Measurements from ENCODE around the gene FILIP1.

Gene FILIP1

DNA sequence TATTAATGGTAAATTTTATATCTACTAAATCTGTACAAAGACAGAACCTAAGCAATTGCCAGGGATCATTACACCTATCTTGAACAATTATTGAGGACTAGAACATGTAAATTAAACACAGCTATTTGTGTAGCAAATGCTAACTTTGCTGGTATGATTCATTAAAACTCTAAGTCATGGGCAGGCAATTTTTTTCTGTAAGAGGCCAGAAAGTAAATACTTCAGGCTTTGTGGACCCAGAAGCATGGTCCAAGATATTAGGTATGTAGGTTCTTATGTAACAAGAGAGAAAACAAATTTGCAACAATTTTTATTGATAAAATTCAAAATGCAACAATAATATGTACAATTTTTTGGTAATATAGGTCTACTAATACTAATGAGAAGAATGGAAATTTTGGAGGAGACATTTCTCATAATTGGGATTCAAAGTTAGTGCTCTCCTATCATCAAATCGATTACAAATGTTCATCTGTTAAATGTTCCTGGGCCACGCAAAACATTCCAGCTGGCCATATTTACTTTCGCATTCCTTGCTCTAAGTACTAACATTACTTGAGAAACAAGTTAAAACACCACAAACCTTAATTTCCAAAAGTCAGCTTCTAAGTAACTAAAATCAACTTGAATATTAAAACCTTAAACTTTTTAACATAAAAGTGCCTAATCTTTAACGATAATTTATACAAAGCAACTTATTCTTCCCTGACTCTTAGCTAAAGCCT, 213.3 kb downstream of the FILIP1 start:
- H3K9me3 Mint-ChIP-seq, result no peaks in the 10 kb centered on the region
- no peak overlapping the region for H3K4me3 Mint-ChIP-seq
- peaks cover 51% of the 10 kb centered on the region for H3K4me1 Mint-ChIP-seq
- H3K36me3 Mint-ChIP-seq (ENCODE audit: insufficient read depth), result peaks cover 3% of the 10 kb centered on the region
- DNase-seq (ENCODE audit: low spot score in 2 of 2) (no peak), ATAC-seq (replicated peaks; ENCODE audit: extremely low read depth, poor library complexity, severe bottlenecking) (no peak)
- H3K27me3 Mint-ChIP-seq, result no peaks in the 10 kb centered on the region
- peak overlapping the region; percentile 17 for H3K27ac Mint-ChIP-seq (ENCODE audit: low read depth)

DNA sequence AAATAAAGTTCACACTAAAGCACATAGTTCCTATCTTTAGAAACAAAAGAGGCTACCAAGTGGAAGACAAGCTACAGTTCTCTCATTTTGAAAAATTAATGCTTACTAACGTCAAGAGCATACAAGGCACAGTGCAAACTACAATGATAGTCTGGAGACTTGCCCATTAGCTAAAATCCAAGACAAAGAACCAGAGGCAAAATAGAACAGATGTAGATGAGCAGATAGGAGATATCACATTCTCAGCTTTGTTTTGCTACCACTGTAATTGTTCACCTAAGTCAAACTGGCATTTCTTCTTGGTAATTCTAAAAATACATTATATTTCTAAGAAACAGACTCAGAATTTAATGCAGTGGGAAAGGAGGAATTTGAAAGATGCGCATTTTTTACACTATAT, 214.2 kb downstream of the FILIP1 start:
- no peak overlapping the region for H3K4me3 Mint-ChIP-seq
- no peak for ATAC-seq (replicated peaks; ENCODE audit: extremely low read depth, poor library complexity, severe bottlenecking)
- no peak for DNase-seq (ENCODE audit: low spot score in 2 of 2)
- peaks cover 6% of the 10 kb centered on the region for H3K36me3 Mint-ChIP-seq (ENCODE audit: insufficient read depth)
- H3K4me1 Mint-ChIP-seq, result peaks cover 57% of the 10 kb centered on the region
- no peaks in the 10 kb centered on the region for H3K27me3 Mint-ChIP-seq
- H3K9me3 Mint-ChIP-seq, result no peaks in the 10 kb centered on the region
- H3K27ac Mint-ChIP-seq (ENCODE audit: low read depth), result peak overlapping the region; percentile 17

DNA sequence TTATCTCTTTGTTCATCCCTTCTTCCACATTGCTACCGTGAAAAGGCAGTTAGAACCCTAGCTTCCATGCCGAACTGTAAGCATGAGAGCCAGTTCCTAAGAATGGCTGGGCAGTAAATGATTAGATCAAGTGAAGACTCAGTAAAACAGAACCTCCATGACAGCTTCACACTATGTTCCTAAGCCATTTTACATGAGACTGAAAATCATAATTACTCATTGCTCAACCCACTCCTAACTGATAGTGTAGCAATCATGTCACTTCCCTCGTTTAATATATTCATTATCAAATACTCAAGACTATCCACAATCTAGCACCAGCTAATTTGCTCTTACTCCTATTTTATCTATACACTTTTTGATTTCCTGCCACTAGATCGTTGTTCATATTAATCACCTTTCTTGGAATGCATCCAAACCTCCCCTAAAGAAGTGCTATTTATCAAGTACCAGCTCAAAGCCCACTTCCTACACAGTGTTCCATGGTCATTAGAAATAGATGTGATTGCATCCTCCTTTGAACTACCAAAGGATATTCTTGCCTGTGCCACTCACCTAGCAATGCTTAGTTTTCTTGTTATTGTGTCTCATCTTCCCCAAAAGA, 215.0 kb downstream of the FILIP1 start:
- Mint-ChIP-seq H3K9me3 (no peaks in the 10 kb centered on the region), H3K4me3 (no peak overlapping the region), H3K4me1 (peaks cover 66% of the 10 kb centered on the region), H3K27me3 (no peaks in the 10 kb centered on the region), H3K27ac (ENCODE audit: low read depth) (peak overlapping the region; percentile 26), H3K36me3 (ENCODE audit: insufficient read depth) (peaks cover 8% of the 10 kb centered on the region)
- DNase-seq (ENCODE audit: low spot score in 2 of 2), result no peak
- ATAC-seq (replicated peaks; ENCODE audit: extremely low read depth, poor library complexity, severe bottlenecking), result no peak

DNA sequence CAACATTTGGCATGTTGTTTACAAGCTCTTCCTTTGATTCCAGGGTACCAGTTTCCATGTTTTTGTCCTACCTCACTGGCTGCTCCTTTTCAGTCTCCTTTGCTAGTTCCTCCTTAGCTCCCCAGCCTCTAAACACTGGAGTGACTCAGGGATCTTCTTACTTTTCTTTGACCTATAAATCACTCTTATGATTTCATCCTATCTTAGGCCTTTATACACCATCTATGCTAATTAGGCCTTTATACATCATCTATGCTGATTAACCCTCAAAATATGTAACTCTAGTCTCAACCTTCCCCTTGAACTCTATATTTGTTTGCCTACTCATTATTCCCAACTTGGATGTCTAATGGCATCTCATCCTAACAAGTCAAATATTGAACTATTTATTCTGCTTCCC, 218.5 kb downstream of the FILIP1 start:
- peaks cover 8% of the 10 kb centered on the region for H3K36me3 Mint-ChIP-seq (ENCODE audit: insufficient read depth)
- ATAC-seq (replicated peaks; ENCODE audit: extremely low read depth, poor library complexity, severe bottlenecking) (no peak), DNase-seq (ENCODE audit: low spot score in 2 of 2) (no peak)
- peaks cover 65% of the 10 kb centered on the region for H3K4me1 Mint-ChIP-seq
- H3K27ac Mint-ChIP-seq (ENCODE audit: low read depth), result peak overlapping the region; percentile 2
- no peaks in the 10 kb centered on the region for H3K27me3 Mint-ChIP-seq
- H3K9me3 Mint-ChIP-seq, result no peaks in the 10 kb centered on the region
- H3K4me3 Mint-ChIP-seq, result no peak overlapping the region

DNA sequence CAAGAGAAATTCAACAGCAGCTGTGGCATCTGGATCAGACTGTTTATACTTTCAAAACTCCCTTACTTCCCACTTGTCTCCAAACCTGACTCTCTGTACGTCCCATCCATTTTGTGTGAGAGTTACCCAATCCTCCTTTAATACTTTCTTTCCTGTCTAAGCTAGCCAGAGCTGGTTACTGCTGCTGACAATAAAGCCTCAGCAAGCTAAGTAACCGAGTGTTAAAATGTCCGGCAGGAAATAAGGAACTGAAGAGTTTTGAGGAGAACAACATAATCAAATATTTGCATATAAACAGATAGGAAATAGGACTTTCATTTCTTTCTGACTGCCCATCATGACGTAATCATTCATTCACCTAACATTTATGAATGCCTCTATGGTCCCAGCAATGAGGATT, 220.6 kb downstream of the FILIP1 start:
- Mint-ChIP-seq H3K27ac (ENCODE audit: low read depth) (no peak overlapping the region), H3K9me3 (no peaks in the 10 kb centered on the region), H3K4me1 (peaks cover 56% of the 10 kb centered on the region), H3K4me3 (no peak overlapping the region), H3K36me3 (ENCODE audit: insufficient read depth) (peaks cover 5% of the 10 kb centered on the region), H3K27me3 (no peaks in the 10 kb centered on the region)
- DNase-seq (ENCODE audit: low spot score in 2 of 2), result no peak
- no peak for ATAC-seq (replicated peaks; ENCODE audit: extremely low read depth, poor library complexity, severe bottlenecking)

DNA sequence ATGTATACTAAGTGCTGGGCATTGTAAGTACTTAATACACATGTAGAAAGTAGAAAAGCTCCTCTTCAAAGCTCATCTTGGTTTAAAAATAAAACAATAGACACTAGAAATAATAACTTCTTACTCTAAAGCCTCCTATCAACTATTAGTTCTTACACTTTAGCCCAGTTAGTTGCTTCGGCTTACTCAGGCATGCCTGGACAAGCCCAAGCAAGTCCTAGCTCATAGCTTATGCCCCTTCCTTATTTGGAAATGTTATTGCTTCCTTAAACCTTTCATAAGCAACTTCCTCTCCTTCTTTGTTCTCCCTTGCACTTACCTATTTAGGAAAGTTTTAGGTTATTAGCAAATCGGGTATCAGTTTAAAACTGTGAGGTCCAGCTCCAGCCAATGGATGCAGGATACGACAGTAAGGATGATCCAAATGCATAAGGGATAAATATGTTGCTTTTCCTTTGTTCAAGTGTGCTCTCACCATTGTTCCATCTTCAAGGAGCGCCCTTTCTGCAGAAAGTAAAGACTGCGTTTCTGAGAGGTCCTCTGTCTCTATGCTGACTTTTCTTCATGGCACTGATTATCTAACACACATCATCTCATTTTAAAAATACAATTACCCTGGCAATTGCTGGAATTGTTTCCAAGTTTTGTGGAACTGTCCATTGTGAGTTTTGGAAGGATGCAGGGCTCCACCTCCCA, 221.3 kb downstream of the FILIP1 start:
- Mint-ChIP-seq H3K9me3 (no peaks in the 10 kb centered on the region), H3K27ac (ENCODE audit: low read depth) (no peak overlapping the region), H3K4me1 (peaks cover 54% of the 10 kb centered on the region), H3K27me3 (no peaks in the 10 kb centered on the region), H3K4me3 (no peak overlapping the region), H3K36me3 (ENCODE audit: insufficient read depth) (peaks cover 5% of the 10 kb centered on the region)
- DNase-seq (ENCODE audit: low spot score in 2 of 2) (no peak), ATAC-seq (replicated peaks; ENCODE audit: extremely low read depth, poor library complexity, severe bottlenecking) (no peak)

DNA sequence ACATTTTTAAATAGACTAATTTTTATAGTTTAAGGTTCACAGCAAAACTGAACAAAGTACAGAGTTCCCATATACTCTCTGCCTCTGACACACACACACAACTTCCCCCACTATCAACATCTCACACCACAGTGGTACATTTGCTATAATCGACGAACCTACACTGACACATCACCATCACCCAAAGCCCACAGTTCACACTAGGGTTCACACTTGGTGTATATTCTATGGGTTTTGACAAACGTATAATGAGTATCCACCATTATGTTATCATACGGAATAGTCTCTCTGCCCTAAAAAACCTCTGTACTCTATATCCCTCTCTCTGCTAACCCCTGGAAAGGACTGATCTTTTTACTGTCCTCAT, 224.6 kb downstream of the FILIP1 start:
- DNase-seq (ENCODE audit: low spot score in 2 of 2) (no peak), ATAC-seq (replicated peaks; ENCODE audit: extremely low read depth, poor library complexity, severe bottlenecking) (peak; percentile 48)
- Mint-ChIP-seq H3K36me3 (ENCODE audit: insufficient read depth) (peaks cover 9% of the 10 kb centered on the region), H3K27ac (ENCODE audit: low read depth) (peak overlapping the region; percentile 35), H3K4me3 (no peak overlapping the region), H3K4me1 (peaks cover 24% of the 10 kb centered on the region), H3K9me3 (no peaks in the 10 kb centered on the region), H3K27me3 (no peaks in the 10 kb centered on the region)

DNA sequence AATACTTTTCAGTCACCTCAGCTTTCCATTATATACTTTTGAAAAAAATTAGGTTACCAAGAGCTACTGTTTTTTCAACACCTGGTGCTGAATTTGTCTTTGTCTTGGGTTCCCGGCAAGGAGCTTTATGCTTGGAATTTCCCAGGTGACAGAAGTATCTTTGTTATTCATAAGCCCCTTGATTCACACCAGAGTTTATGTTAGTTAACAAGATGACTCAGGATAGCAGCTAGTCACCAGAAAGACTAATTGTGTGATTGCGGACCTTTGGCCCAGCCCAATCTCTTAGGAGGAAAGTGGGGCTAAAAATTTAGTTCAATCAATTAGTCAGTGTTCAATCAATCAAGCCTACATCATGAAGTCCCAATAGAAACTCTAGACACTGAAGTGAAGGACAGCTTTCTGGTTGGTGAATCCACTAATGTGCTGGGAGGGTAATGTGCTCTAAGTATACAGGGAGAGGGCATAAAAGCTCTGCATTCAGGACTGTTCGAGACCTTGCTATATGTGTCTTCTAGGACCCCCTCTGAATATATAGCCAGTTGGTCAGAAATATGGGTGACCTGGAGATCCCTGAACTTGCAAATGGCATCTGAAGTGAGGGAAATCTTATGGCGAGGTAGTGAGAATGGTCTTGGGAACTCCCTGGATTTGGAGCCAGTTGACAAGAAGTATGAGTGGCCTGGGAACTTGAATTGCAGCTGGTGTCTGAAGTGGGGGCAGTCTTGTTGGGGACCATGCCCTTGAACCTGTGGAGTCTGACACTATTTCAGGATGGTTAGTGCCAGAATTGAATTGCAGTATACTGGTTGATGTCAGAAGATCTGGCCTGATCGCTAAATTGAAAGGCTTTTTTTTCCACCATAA, 225.2 kb downstream of the FILIP1 start:
- no peak for DNase-seq (ENCODE audit: low spot score in 2 of 2)
- Mint-ChIP-seq H3K27me3 (no peaks in the 10 kb centered on the region), H3K27ac (ENCODE audit: low read depth) (peak overlapping the region; percentile 35), H3K36me3 (ENCODE audit: insufficient read depth) (peaks cover 11% of the 10 kb centered on the region), H3K4me1 (peaks cover 20% of the 10 kb centered on the region), H3K4me3 (no peak overlapping the region), H3K9me3 (no peaks in the 10 kb centered on the region)
- no peak for ATAC-seq (replicated peaks; ENCODE audit: extremely low read depth, poor library complexity, severe bottlenecking)

DNA sequence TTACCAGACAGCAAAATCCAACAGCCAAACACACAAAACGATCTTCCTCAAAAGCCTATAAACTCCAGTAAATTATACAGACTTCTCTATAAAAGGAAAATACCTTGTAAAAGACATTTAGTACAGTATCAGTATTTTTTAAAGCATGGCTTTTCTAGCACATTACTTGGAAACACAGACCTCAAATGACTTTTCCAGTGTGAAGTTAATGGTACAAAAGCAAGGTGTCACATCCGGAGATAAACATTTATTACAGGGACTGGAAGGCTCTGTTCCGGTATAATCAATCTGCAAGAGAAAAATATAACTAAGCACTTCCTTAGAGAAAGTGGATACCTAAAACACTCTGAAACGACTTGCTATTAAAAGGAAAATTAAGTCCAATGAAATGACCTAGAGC, 226.1 kb downstream of the FILIP1 start:
- Mint-ChIP-seq H3K4me1 (peaks cover 20% of the 10 kb centered on the region), H3K27me3 (no peaks in the 10 kb centered on the region), H3K36me3 (ENCODE audit: insufficient read depth) (peaks cover 17% of the 10 kb centered on the region), H3K27ac (ENCODE audit: low read depth) (no peak overlapping the region), H3K4me3 (no peak overlapping the region), H3K9me3 (no peaks in the 10 kb centered on the region)
- ATAC-seq (replicated peaks; ENCODE audit: extremely low read depth, poor library complexity, severe bottlenecking) (no peak), DNase-seq (ENCODE audit: low spot score in 2 of 2) (no peak)

DNA sequence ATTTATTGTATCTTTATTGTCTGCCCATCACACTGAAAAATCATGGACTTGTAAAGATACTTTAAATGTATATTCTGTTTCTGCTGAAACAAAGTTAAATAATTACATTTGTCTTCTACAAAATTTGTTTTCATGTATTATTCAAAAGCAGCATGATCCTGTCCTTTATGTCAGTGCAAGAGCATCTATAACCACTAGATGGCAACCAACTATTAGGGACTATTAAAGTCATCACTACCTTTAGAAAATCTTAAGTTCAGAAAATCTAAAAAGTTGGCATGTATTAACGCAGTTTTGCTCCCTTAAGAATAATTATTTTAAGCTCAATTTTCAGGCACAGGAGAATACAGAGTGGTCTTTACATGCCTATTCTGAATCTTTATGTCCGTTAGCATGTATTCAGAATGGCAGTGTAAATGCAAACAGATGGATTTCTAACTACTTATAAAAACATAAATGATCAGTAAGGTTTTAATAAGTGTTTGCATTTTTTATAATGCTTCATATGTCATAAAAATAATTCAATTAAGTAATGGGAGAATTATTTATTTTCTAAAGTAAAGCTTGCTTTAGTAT, 226.8 kb downstream of the FILIP1 start:
- H3K27me3 Mint-ChIP-seq, result no peaks in the 10 kb centered on the region
- H3K9me3 Mint-ChIP-seq, result no peaks in the 10 kb centered on the region
- peak; percentile 75 for ATAC-seq (replicated peaks; ENCODE audit: extremely low read depth, poor library complexity, severe bottlenecking)
- peaks cover 18% of the 10 kb centered on the region for H3K4me1 Mint-ChIP-seq
- no peak overlapping the region for H3K27ac Mint-ChIP-seq (ENCODE audit: low read depth)
- no peak overlapping the region for H3K4me3 Mint-ChIP-seq
- peaks cover 21% of the 10 kb centered on the region for H3K36me3 Mint-ChIP-seq (ENCODE audit: insufficient read depth)
- DNase-seq (ENCODE audit: low spot score in 2 of 2), result no peak

DNA sequence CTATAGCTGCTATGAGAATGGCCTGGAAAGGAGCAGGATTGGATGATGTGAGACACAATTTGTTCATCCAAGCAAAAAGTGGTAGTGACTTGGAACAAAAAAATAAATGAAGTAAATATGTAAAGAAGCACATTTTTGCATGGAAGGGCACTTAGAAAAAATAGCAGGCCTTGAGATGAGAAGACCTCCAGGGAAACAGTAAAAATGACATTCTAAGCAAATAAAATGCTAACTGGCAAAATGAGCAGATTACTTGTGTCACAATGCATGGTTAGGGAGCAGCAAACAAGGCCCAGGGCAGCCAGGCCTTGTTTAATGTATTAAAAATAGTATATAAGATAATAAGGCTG, 230.2 kb downstream of the FILIP1 start:
- no peaks in the 10 kb centered on the region for H3K27me3 Mint-ChIP-seq
- no peaks in the 10 kb centered on the region for H3K9me3 Mint-ChIP-seq
- H3K4me3 Mint-ChIP-seq, result no peak overlapping the region
- H3K4me1 Mint-ChIP-seq, result no peaks in the 10 kb centered on the region
- no peak for ATAC-seq (replicated peaks; ENCODE audit: extremely low read depth, poor library complexity, severe bottlenecking)
- DNase-seq (ENCODE audit: low spot score in 2 of 2), result no peak
- H3K27ac Mint-ChIP-seq (ENCODE audit: low read depth), result no peak overlapping the region
- peaks cover 35% of the 10 kb centered on the region for H3K36me3 Mint-ChIP-seq (ENCODE audit: insufficient read depth)

DNA sequence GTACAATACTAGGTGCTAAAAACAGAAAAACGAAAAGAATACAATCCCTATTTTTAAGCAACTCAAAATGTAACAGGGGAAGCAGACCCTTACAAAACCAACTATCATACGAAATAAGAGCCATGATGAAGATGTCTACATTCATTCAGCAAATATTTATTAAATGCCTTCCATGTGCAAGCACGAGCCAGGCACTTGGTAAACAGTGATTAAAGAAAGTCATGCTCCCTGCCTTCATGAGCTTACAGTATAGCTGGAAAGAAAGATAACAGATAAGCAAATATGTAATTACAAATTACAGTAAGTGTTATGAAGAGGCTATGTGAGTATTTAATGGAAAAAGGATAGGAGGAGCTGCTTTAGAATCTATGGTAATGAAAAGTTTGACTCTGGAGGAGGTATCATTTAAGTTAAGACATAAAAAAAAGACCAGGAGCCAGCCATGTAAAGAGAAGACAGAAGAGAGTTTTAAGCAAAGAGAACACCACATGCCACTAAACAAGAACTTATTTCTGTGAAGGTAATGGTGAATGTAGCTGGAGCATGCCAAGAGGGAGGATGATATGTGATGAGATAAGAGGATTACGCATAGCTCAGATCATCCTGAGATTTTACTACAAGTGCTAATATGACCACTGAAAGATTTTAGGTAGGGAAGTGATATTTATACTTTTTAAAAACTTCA, 230.7 kb downstream of the FILIP1 start:
- DNase-seq (ENCODE audit: low spot score in 2 of 2), result no peak
- Mint-ChIP-seq H3K27me3 (no peaks in the 10 kb centered on the region), H3K4me1 (no peaks in the 10 kb centered on the region), H3K9me3 (no peaks in the 10 kb centered on the region), H3K27ac (ENCODE audit: low read depth) (no peak overlapping the region), H3K4me3 (no peak overlapping the region), H3K36me3 (ENCODE audit: insufficient read depth) (peaks cover 35% of the 10 kb centered on the region)
- ATAC-seq (replicated peaks; ENCODE audit: extremely low read depth, poor library complexity, severe bottlenecking), result no peak
